HG03354 (cell line): ENCODE measurements around the gene C1orf74.
A peak's percentile ranks its signal among the peaks of the same experiment; 100 is the strongest.

Experiments used
- ATAC-seq: cut with Tn5 transposase; IDR thresholded peaks from one replicate; pipeline ENCODE4 v1.9.1; 2021; ENCODE audit warnings: mild to moderate bottlenecking; ENCODE audit not compliant: unreplicated experiment, poor library complexity, severe bottlenecking

Gene C1orf74

GRCh38 chr1:209775678-209776077, 8.7 kb downstream of the C1orf74 start:
- ATAC-seq = no peak

GRCh38 chr1:209774592-209774991, 9.8 kb downstream of the C1orf74 start:
- peak; percentile 70 for ATAC-seq

DNA sequence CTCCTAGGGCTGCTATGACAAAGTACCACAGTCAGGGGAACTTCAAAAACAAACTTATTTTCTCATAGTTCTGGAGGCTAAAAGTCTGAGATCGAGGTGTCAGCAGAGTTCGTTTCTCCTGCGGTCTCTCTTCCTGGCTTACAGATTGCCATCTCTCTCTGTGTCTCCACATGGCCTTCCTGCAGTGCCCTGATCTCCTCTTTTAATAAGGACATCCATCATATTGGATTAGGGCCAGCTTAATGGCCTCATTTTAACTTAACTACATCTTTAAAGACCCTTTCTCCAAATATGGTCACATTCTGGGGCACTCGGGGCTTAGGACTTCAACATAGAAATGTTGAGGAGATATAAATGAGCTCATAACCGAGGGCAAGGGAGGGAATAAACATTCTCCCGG, 12.2 kb downstream of the C1orf74 start:
- no peak for ATAC-seq

DNA sequence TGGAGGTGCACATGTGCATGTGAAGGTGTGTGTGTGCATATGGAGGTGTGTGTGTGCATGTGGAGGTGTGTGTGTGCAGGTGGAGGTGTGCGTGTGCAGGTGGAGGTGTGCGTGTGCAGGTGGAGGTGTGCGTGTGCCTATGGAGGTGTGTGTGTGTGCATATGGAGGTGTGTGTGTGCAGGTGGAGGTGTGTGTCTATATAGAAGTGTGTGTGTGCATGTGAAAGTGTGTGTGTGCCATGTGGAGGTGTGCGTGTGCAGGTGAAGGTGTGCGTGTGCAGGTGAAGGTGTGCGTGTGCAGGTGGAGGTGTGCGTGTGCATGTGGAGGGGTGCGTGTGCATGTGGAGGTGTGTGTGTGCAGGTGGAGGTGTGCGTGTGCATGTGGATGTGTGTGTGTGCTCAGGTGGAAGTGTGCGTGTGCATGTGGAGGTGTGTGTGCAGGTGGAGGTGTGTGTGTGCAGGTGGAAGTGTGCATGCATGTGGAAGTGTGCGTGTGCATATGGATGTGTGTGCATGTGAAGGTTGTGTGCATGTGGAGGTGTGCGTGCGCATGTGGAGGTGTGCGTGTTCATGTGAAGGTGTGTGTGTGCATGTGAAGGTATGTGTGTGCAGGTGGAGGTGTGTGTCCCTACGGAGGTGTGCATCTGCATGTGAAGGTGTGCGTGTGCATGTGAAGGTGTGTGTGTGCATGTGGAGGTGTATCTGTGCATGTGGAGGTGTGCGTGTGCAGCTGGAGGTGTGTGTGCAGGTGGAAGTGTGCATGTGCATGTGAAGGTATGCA, 13.5 kb downstream of the C1orf74 start:
- no peak for ATAC-seq

GRCh38 chr1:209769971-209770370, 14.4 kb downstream of the C1orf74 start:
- ATAC-seq = no peak

DNA sequence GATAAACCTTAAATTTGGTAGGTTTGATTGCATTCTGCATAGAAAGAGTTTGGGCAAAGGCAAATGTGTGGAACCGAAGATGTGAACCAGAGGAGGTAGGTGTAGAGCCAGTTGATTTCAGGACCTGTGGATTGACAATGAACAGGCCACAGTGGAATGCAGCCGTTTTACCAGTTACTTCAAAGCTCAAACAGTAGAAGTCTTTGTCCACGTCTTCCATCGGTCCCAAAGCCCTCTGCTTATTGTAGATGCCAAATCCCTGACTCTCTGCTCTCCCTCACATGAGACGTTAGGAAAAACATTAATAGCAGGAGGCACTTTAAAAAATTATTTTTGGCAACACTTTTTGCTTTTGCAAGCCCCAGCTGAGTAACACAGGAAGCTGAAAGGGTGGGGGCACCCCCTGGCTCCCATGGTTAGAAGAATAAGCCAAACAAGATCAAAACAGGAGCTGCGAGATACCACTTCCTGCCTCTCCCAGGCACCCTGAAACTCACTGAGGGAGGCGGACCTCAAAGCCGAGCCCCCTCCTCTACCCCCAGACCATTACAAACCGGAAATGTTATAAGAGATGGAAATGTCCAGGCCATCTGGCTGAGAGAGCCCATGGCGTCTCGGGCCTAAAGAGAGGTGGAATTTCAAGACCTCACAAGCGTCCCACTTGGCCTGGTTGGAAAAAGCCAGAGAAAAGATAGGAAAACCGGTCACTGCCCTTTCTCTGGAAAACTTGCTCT, 15.0 kb downstream of the C1orf74 start:
- ATAC-seq = peak; percentile 80

DNA sequence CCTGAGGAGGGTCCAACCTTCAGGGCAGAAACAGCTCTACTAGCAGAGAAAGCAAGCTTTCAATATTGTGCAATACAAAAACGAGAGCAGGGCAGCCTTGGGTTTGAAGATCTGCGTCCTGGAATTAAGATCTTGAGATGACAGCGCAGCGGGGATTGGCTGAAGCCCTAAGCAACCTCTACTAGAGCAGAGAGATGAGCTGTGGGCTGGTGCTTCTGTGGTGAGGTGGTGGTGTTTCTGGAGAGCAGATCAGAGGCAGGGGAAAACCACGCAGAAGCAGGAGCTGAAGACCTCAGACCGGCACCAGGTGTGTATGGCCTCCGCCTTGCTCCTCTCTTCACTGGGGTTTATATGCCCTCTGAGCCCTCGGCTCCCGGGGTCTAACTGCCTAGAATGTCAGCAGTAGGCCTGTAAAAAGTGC, 16.0 kb downstream of the C1orf74 start:
- peak; percentile 84 for ATAC-seq

DNA sequence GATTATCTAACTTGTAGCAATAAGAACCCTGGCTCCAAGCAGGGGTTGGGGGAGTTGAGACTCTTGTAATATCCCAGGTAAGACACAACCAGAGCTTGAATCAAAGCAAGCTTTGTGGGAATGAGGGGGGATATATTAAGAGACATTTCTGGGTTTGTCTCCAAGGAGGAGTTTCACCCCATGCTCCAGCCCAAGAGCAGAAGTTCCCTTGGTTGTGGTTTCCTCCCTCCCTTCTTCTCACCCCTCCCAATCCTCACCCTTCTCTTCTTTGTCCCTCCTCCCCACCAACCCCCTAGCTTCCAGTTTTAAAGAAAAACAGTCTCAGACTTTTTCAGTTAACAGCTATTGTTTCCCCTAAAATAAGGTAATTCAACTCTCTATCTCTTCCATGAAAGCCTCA, 16.7 kb downstream of the C1orf74 start:
- ATAC-seq = no peak

DNA sequence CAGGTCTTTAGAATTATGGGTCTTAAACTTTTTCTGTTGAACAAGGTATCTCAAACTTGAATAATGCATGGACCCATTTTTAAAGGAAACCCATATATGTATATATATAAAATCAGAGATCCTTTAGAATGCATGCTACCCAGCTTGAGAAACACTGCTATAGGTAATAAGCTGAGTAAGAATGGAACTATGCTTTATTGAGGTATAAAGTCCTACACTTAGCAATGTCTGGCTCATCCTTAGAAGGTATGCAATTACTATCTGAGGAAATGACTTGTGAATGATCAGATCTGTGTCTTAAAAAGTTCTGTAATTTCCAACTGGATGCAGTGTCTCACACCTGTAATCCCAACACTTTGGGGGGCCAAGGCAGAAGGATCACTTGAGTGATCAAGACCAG, 17.3 kb downstream of the C1orf74 start:
- ATAC-seq = no peak

DNA sequence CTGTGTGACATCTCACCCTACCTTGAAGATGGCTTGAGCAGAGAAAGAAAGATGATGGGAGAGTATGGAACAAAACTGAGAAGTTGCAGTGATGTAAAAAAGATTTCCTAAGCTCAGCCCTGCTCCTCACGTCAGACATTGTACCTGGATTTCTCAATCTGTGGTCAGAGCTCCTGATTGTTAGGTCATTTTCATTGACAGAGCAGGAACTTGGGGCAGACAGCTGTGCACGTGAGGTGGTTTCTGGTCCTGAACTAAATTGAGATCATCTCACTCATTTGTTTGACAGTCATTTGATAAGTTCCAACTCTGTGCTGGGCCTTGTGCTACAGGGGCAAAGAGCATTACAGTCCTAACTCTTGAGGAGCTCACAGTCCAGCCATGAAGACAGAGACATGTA, 18.3 kb downstream of the C1orf74 start:
- ATAC-seq = no peak

GRCh38 chr1:209761011-209761635, 23.2 kb downstream of the C1orf74 start:
- ATAC-seq = no peak

DNA sequence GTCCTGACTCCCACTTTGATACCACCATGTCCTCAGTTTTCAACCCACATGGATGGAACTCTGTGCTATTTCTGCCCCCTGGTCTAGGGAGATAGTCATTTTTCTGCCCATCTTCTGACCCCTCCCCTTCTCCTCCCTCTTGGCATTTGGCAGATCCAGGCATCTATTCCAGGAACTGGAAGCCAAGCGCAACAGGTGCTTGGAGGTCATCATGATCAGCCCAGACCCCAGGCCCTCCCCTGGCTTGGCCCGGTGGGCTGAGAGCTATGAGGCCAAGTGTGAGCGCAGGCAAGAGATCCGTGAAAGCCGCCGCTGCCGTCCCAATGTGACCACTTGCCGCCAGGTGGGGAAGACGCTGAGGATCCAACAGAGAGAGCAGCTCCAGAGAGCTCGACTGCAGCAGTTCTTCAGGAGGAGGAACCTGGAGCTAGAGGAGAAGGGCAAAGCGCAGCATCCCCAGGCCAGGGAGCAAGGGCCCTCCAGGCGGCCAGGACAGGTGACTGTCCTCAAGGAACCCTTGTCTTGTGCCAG, 24.5 kb downstream of the C1orf74 start:
- no peak for ATAC-seq

DNA sequence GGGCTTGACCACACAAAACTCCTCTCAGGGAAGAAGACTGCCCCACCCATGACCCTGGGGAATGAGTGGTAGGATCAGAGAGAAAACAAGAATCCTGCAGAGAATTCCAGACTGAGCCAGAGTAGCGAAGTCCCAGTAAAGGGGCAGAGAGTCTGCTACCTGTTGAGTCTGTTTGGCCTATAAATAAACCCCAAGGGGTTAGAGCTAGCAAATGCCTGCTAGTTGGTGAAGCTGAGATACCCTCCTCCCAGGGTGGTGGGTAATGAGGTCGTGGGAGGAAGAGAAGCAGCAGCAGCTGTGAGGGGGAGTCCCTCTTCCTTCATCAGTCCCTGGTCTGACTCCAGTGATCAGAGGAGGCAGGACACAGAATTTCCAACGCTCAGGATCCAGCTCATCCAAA, 26.0 kb downstream of the C1orf74 start:
- ATAC-seq = no peak

- ATAC-seq = peak; percentile 37
Measured at GRCh38 chr1:209756615-209757445, 27.5 kb downstream of the C1orf74 start.

GRCh38 chr1:209755926-209756614, 28.3 kb downstream of the C1orf74 start, which contains the start of gene TRAF3IP3:
TSS of gene TRAF3IP3 (plus strand) at chr1:209756053. CDS start at chr1:209760040, 3,987 bp downstream.
- peak; percentile 87 for ATAC-seq

GRCh38 chr1:209755256-209755655, 29.1 kb downstream of the C1orf74 start:
- ATAC-seq = no peak

DNA sequence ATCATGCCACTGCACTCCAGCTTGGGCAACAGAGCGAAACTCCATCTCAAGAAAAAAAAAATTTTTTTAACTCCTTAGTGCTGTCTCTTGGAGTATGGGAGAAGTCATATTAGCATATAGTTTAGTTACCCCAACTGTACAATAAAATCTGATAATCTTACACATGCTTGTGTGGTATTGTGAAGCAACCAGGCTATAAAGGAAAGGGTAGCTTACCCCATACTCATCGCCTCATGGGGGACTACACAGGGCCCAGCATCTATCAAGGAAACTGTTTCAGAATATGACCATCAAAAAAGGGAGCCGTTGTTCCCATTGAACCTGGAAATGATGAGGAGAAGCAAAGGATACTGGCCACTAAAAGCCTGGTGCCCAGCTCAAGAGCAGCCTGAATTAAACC, 31.5 kb downstream of the C1orf74 start:
- ATAC-seq = no peak

DNA sequence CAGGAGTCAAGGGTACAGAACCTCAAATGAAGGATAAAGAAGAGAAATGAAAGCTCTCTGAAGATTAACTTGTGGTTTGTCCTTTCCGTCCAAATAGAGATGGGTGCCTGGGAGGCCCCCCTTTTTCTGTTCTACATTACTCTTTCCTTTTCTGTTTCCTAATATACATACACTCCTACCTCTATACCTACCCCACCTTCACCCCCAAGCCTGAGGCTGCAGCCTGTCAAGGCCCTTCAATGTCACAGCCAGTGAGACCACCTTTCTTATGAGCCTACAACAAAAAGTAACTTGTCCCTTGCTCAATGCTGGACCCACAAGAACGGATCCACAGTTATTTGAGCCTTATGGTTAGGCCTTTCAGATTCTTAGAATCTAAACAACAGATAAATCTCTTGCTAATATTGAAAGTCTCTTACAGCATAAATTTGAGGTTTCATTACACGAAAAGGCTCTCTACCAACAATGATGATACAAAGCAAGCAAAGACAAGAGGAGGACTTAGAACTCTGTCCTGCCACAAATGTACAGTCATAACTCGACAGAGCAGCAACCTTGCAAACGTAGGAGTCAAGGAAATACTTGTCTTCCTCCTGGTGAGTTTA, 32.6 kb downstream of the C1orf74 start:
- ATAC-seq = peak; percentile 45
